ENCODE measurements around the gene DPP3.

DNA sequence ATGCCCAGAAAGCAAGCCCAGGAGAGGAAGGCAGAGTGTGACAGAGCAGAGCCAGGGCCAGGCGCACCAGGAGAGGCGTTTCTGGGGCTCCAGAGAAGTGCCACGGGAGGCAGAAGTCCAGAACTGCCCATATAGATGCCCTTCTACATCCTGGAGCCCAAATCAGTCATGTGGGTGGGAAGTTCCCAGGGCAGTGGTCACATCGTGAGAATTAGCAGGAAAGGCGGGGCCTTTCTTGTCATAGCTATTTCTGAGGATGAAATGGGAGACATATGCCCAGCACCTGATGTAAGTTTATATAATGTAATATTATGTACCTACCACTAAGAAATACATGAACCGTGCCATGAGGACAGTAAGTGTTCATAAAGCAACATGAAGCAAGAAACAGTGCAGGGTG lies 52.5 kb downstream of the DPP3 start:
- TF ChIP-seq, protein P1, sequence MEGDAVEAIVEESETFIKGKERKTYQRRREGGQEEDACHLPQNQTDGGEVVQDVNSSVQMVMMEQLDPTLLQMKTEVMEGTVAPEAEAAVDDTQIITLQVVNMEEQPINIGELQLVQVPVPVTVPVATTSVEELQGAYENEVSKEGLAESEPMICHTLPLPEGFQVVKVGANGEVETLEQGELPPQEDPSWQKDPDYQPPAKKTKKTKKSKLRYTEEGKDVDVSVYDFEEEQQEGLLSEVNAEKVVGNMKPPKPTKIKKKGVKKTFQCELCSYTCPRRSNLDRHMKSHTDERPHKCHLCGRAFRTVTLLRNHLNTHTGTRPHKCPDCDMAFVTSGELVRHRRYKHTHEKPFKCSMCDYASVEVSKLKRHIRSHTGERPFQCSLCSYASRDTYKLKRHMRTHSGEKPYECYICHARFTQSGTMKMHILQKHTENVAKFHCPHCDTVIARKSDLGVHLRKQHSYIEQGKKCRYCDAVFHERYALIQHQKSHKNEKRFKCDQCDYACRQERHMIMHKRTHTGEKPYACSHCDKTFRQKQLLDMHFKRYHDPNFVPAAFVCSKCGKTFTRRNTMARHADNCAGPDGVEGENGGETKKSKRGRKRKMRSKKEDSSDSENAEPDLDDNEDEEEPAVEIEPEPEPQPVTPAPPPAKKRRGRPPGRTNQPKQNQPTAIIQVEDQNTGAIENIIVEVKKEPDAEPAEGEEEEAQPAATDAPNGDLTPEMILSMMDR (IDR thresholded peaks at IDR 0.05): no peak
- no peak for TF ChIP-seq POLR2A (IDR thresholded peaks at IDR 0.05)
